Fibroblast of lung (primary cell): ENCODE data around the gene SLIT3. TPM values are rescaled to one million over a fixed set of nuclear protein-coding genes. Genes with fewer than 3 reads are reported as not detected.

ENCODE experiments used
- DNase-seq, 2 donors: peaks; one replicate each; pipeline versions ENCODE4 v3.0.0 to v3.0.0-alpha.2; 2010; ENCODE audit warnings: low read depth in 2 of 2
- H2AFZ ChIP-seq: 2 replicates; pipeline ENCODE4 v1.5.1; 2012; ENCODE audit warnings: low read length, control low read depth, inconsistent platforms
- H3K27ac ChIP-seq: 2 replicates; pipeline ENCODE4 v1.5.1; 2011; ENCODE audit warnings: low read length, control low read depth; ENCODE audit not compliant: insufficient read depth
- H3K27me3 ChIP-seq: 2 replicates; pipeline ENCODE4 v1.5.1; 2011; ENCODE audit warnings: mild to moderate bottlenecking, low read length; ENCODE audit not compliant: control insufficient read depth, insufficient read depth
- H3K36me3 ChIP-seq: 2 replicates; pipeline ENCODE4 v1.5.1; 2011; ENCODE audit warnings: low read length; ENCODE audit not compliant: control insufficient read depth, insufficient read depth
- H3K4me1 ChIP-seq: 2 replicates; pipeline ENCODE4 v1.5.1; 2011; ENCODE audit warnings: low read length; ENCODE audit not compliant: control insufficient read depth, insufficient read depth; ENCODE audit errors: extremely low read depth
- H3K4me2 ChIP-seq: 2 replicates; pipeline ENCODE4 v1.5.1; 2011; ENCODE audit warnings: low read length, control low read depth; ENCODE audit not compliant: insufficient read depth; ENCODE audit errors: extremely low read depth
- H3K4me3 ChIP-seq, 4 experiments: fragments of 200-600 bp in 1 of 4; sonication (generic) in 1 of 4; replicated peaks in 1 of 4; 2 replicates each; pipeline ENCODE4 v1.5.1; 2011 to 2016; ENCODE audit warnings: low read length in 4 of 4, low read depth in 3 of 4, mild to moderate bottlenecking in 3 of 4, control low read depth in 2 of 4, inconsistent platforms in 1 of 4, mixed read lengths in 1 of 4; ENCODE audit not compliant: insufficient read depth in 1 of 4; ENCODE audit errors: control extremely low read depth in 1 of 4
- H3K79me2 ChIP-seq: 2 replicates; pipeline ENCODE4 v1.5.1; 2012; ENCODE audit warnings: mild to moderate bottlenecking, low read length, inconsistent platforms; ENCODE audit not compliant: control insufficient read depth, insufficient read depth
- H3K9ac ChIP-seq: 2 replicates; pipeline ENCODE4 v1.5.1; 2011; ENCODE audit warnings: mild to moderate bottlenecking, low read length, control low read depth; ENCODE audit not compliant: insufficient read depth
- H3K9me3 ChIP-seq: 2 replicates; pipeline ENCODE4 v1.5.1; 2012; ENCODE audit warnings: low read depth, low read length; ENCODE audit not compliant: control insufficient read depth, insufficient read depth
- H4K20me1 ChIP-seq: 2 replicates; pipeline ENCODE4 v1.5.1; 2011; ENCODE audit warnings: low read length; ENCODE audit not compliant: control insufficient read depth, insufficient read depth; ENCODE audit errors: extremely low read depth
- EZH2 ChIP-seq: IDR thresholded peaks from 2 replicates; pipeline ENCODE4 v1.5.1; 2012; ENCODE audit warnings: low read length, control low read depth, mild to moderate bottlenecking; ENCODE audit errors: missing control alignments
- polyA plus RNA-seq, 2 donors: library from polyadenylated mRNA; depleted of rRNA in 1 of 2; stranded (reverse) in 1 of 2; unstranded in 1 of 2; fragments of >200 nt; gene quantifications; 2 replicates each; pipeline ENCODE4 v1.2.1, GENCODE V29; 2011 to 2012; ENCODE audit warnings: missing spikeins in 1 of 2
- total RNA-seq: library from RNA; depleted of rRNA; stranded (reverse); fragments of >200 nt; gene quantifications from 2 replicates; pipeline ENCODE4 v1.2.1, GENCODE V29; 2014
- TF ChIP-seq, protein P1 (sequence below), 2 donors: IDR thresholded peaks in 1 of 2; conservative IDR thresholded peaks in 1 of 2; 1 replicate in 1 of 2; 2 replicates in 1 of 2; pipeline ENCODE4 v1.5.1; 2011 to 2012; ENCODE audit warnings: low read length in 2 of 2, control low read depth in 1 of 2, inconsistent platforms in 1 of 2, low read depth in 1 of 2, mild to moderate bottlenecking in 1 of 2

Gene SLIT3
- total and polyA plus RNA-seq, 2 donors (not counting 1 experiment from before 2014, with no cell fraction given) = 1.6 to 4.6 TPM

DNA sequence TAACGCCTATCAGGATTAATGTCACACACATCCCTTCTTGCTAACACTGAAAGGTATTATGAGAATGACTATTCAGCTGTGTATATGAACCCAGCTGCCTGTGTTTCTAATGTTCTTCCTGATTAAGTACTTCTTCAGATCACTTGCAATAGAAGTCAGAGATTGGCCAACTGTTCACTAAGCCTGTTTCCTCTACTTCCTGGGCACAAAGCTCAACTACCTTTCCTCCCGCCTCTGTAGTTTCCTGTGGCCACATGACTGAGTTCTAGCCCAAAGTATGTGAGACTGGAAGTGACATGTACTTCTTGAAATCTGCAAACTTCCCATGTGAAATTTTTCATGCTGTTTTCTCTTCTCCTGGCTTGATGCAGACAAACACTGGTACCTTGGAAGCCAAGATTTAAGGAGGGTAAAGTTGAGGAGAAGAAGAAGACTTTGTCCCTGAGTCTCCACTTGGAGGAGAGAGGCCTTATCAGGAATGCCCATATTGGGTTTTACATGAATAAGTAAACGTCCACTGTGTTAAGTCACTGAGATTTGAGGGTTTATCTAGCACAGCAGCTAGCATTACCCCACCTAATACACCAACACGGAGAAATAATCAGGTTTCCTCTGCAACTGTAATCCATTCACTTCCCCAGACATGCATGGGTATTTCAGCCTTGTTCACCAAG is 58.6 kb downstream of the SLIT3 start:
- no peak overlapping the region for H3K4me3 ChIP-seq
- no peak for DNase-seq
- H3K9me3 ChIP-seq = no peaks in the 10 kb centered on the region
- no peak overlapping the region for H2AFZ ChIP-seq
- H3K4me2 ChIP-seq = no peak overlapping the region
- no peak overlapping the region for H3K27ac ChIP-seq
- H4K20me1 ChIP-seq = no peaks in the 10 kb centered on the region
- no peaks in the 10 kb centered on the region for H3K36me3 ChIP-seq
- H3K9ac ChIP-seq = no peak overlapping the region
- H3K27me3 ChIP-seq = no peaks in the 10 kb centered on the region
- no peaks in the 10 kb centered on the region for H3K79me2 ChIP-seq
- TF ChIP-seq, protein P1, sequence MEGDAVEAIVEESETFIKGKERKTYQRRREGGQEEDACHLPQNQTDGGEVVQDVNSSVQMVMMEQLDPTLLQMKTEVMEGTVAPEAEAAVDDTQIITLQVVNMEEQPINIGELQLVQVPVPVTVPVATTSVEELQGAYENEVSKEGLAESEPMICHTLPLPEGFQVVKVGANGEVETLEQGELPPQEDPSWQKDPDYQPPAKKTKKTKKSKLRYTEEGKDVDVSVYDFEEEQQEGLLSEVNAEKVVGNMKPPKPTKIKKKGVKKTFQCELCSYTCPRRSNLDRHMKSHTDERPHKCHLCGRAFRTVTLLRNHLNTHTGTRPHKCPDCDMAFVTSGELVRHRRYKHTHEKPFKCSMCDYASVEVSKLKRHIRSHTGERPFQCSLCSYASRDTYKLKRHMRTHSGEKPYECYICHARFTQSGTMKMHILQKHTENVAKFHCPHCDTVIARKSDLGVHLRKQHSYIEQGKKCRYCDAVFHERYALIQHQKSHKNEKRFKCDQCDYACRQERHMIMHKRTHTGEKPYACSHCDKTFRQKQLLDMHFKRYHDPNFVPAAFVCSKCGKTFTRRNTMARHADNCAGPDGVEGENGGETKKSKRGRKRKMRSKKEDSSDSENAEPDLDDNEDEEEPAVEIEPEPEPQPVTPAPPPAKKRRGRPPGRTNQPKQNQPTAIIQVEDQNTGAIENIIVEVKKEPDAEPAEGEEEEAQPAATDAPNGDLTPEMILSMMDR (conservative IDR thresholded peaks at IDR 0.05 in 1 of 2, IDR thresholded peaks at IDR 0.05 in 1 of 2; ENCODE audit: low read depth in 1 of 2, low read length in 2 of 2) = no peak
- TF ChIP-seq EZH2 = no peak
- H3K4me1 ChIP-seq = no peaks in the 10 kb centered on the region

DNA sequence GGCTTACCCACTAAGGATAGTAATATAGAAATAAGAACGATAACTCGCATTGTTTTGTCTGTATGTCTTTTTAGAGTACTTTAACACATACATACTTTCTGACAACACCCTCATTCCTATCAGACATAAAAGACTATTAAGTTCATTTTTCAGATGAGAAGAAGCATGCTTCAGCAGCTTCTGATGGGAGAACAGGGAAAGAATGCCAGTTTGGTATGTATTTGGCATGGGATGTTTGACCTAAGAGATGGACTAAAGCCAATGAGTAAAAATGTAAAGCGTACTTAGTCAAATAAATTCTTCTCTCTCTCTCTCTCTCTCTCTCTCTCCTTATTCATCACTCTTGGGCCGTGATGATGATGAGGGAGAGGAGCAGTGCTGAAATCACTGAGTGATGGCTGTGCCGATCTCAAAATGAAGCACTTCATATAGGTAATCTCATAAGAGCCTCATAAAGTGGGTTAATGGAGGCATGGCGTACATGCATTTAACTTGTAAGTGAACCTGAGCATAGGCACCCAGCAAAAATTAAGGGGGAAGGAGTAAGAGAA is 71.5 kb downstream of the SLIT3 start:
- no peaks in the 10 kb centered on the region for H4K20me1 ChIP-seq
- H3K4me3 ChIP-seq = no peak overlapping the region
- no peaks in the 10 kb centered on the region for H3K9me3 ChIP-seq
- H3K79me2 ChIP-seq = no peaks in the 10 kb centered on the region
- no peak overlapping the region for H2AFZ ChIP-seq
- no peak overlapping the region for H3K27ac ChIP-seq
- H3K4me2 ChIP-seq = no peak overlapping the region
- no peaks in the 10 kb centered on the region for H3K4me1 ChIP-seq
- TF ChIP-seq, protein P1 (conservative IDR thresholded peaks at IDR 0.05 in 1 of 2, IDR thresholded peaks at IDR 0.05 in 1 of 2; ENCODE audit: low read depth in 1 of 2, low read length in 2 of 2) = no peak
- TF ChIP-seq EZH2 = no peak
- DNase-seq = peak in 1 of 2 donors; percentile 80
- H3K36me3 ChIP-seq = no peaks in the 10 kb centered on the region
- H3K9ac ChIP-seq = no peak overlapping the region
- H3K27me3 ChIP-seq = no peaks in the 10 kb centered on the region

DNA sequence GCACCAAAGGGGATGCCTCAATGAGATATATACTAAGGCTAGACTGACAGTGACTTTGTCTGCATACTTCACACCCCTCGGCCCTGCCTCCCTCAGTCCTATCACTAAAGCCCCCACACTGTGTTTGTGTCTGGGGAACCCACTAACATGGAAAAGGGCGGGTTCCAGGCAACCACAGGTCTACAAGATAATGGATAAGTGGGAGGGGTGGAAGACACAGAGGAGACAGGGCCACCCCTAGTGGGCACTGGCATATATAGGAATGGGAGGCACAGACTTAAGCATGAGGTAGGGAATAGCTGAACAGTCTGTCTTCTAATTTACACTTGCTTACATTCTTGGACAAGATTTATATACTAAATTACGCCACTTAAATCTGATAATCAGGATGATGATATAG is 74.0 kb downstream of the SLIT3 start:
- H3K27ac ChIP-seq = no peak overlapping the region
- no peaks in the 10 kb centered on the region for H3K27me3 ChIP-seq
- H3K9me3 ChIP-seq = no peaks in the 10 kb centered on the region
- H3K9ac ChIP-seq = no peak overlapping the region
- no peaks in the 10 kb centered on the region for H3K79me2 ChIP-seq
- H3K36me3 ChIP-seq = no peaks in the 10 kb centered on the region
- H3K4me2 ChIP-seq = no peak overlapping the region
- H3K4me1 ChIP-seq = no peaks in the 10 kb centered on the region
- TF ChIP-seq EZH2 = no peak
- TF ChIP-seq, protein P1 (conservative IDR thresholded peaks at IDR 0.05 in 1 of 2, IDR thresholded peaks at IDR 0.05 in 1 of 2; ENCODE audit: low read depth in 1 of 2, low read length in 2 of 2) = no peak
- no peaks in the 10 kb centered on the region for H4K20me1 ChIP-seq
- no peak overlapping the region for H2AFZ ChIP-seq
- no peak overlapping the region for H3K4me3 ChIP-seq
- DNase-seq = no peak
